RWPE1 (cell line): ENCODE data around the gene SNX12.

ENCODE experiments used
- CTCF ChIA-PET: fragments of 350-600 bp; sonication (Branson Sonifier 250); formaldehyde crosslinking; extraction: SDS; loops from one replicate; lab custom pipeline; 2021; lab: Yijun Ruan, JAX
- POLR2A ChIA-PET: fragments of 400-600 bp; formaldehyde crosslinking; extraction: SDS; loops from one replicate; lab custom pipeline; 2020; ENCODE audit warnings: antibody characterized with exemption; ENCODE audit not compliant: low non-redundant PET; lab: Yijun Ruan, JAX
- DNase-seq: peaks from one replicate; pipeline ENCODE4 v3.0.0; 2012; ENCODE audit warnings: low spot score
- H3K27ac ChIP-seq: fragments of 450-650 bp; 2 replicates; pipeline ENCODE4 v1.5.1; 2017
- CTCF ChIP-seq: fragments of 450-650 bp; conservative IDR thresholded peaks from 2 replicates; pipeline ENCODE4 v1.5.1; 2017; ENCODE audit warnings: low read depth, mild to moderate bottlenecking

SNX12 gene

GRCh38 chrX:71099736-71100135 is 31.6 kb upstream of the SNX12 start:
- ChIA-PET CTCF (interaction anchor here (0.6 kb wide), 1 partner anchor 14 kb away, joined by 3 read pairs; no protein-coding TSS in a partner anchor), POLR2A (no interaction called here)
- H3K27ac ChIP-seq: no peak overlapping the region
- DNase-seq: no peak
- TF ChIP-seq CTCF: no peak

GRCh38 chrX:71098951-71099506 is 30.9 kb upstream of the SNX12 start:
- no peak overlapping the region for H3K27ac ChIP-seq
- TF ChIP-seq CTCF: no peak
- ChIA-PET POLR2A (no interaction called here), CTCF (interaction anchor here (0.6 kb wide), 1 partner anchor 13 kb away, joined by 3 read pairs; no protein-coding TSS in a partner anchor)
- DNase-seq: no peak

GRCh38 chrX:71098302-71098701 is 30.2 kb upstream of the SNX12 start:
- CTCF ChIA-PET: no interaction called here
- POLR2A ChIA-PET: no interaction called here
- no peak for TF ChIP-seq CTCF
- H3K27ac ChIP-seq: no peak overlapping the region
- no peak for DNase-seq

GRCh38 chrX:71096760-71097032 is 28.6 kb upstream of the SNX12 start:
- CTCF ChIA-PET: no interaction called here
- no peak for DNase-seq
- POLR2A ChIA-PET: no interaction called here
- TF ChIP-seq CTCF: no peak
- H3K27ac ChIP-seq: no peak overlapping the region

DNA sequence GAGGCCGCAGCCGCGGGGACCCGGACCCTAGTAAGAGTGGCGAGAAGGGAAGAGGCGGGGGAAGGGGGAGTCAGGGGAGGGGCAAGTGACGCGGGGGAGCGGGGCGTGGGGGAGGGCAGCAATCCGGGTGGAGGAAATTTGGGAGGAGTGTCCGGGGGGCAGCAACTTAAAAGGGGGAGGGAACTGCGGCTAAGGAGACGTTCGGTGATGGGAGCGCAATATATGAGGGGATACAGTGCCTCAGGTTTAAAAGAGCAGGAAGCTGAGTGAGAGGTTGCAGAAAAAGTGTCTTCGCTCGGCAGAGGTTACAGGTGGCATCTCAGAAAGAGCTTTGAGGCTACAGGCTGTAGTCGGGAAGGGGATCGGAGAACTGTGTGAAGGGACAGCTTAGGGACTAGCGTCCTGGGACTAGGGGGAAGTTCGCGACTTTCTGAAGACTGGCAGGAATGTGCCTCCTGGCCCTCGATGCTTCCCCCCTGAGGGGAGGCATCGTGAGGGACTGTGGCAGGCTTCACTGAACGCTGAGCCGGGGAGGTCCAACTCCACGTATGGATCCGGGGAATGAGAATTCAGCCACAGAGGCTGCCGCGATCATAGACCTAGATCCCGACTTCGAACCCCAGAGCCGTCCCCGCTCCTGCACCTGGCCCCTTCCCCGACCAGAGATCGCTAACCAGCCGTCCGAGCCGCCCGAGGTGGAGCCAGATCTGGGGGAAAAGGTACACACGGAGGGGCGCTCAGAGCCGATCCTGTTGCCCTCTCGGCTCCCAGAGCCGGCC is 28.0 kb upstream of the SNX12 start:
- ChIA-PET POLR2A (no interaction called here), CTCF (interaction anchor here (0.7 kb wide), 1 partner anchor 33 kb away, joined by 3 read pairs; no protein-coding TSS in a partner anchor)
- DNase-seq: peak; percentile 56
- no peak for TF ChIP-seq CTCF
- peak overlapping the region; percentile 36; the same call in 1 of the 2 replicates for H3K27ac ChIP-seq

DNA sequence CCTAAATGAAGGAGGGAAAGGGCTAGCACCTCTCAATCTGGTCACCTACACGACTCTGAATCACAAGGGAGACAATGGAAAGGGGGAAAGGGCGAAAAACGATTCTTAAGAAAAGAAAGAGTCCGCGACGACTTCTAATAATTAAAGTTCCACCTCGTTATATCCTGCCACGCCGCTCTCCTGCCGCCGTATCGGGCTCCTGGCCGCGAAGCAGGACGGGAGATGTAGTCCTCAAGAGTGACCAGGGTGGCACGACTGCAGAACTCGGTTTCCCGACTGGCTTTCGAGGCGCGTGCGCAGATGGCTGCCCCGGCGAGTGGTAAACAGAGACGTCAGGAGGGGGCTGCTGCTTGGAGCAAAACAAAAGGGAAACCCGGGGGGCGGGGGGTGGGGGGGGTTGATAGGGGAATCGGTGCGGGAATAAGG is 27.4 kb upstream of the SNX12 start, which contains the start of gene FOXO4:
FOXO4 (plus strand) TSS at position 297 of the 426 bp plus-strand sequence. CDS start 678 bp downstream, outside the sequence.
- TF ChIP-seq CTCF: no peak
- DNase-seq: peak; percentile 85
- ChIA-PET POLR2A (no interaction called here), CTCF (no interaction called here)
- peak within 1 kb of the TSS; percentile 36; the same call in 1 of the 2 replicates for H3K27ac ChIP-seq
